Measurements from ENCODE around the gene RPL23.
A peak's percentile ranks its signal among the peaks of the same experiment; 100 is the strongest.

Gene RPL23

DNA sequence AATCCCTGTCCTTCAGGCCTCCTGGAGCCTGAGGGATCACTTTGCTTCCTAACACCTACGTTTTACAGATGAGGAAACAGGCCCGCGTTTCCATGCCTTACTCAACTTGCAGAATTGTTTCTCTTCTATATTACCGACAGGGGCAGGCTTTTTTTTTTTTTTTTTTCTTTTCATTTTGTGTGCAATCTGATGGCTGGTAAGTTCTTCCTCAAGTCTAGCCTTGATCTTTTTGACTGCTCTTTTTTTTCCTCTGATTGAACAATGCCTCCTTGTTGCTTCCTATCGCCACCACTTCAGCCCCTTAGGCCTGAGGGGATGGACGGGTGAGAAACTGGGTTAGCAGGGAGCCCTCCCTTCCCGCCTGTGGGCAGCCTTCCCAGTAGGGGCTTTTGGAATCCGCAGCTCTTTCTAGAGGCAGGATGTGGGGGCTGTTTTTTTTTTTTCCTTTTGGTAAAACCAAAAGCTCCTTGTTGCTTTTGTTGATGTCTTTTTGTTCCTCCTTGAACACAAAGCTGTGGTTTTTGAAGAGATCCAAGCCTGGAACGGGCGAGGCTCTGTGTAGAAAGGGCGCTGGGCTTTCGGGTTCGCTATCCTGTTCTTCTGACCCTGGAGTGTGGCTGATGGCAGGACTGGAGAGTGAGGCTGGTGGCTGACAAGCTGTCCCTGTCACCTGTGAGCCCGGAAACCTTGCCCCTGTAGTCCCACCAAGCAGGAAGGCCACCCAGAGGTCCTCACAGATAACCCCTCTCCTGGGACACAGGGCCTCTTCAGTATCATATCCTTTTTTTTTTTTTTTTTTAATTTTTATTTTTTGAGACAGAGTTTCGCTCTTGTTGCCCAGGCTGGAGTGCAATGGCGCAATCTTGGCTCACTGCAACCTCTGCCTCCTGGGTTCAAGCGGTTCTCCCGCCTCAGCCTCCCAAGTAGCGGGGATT lies 30.3 kb upstream of the RPL23 start:
- DNase-seq = no peak

DNA sequence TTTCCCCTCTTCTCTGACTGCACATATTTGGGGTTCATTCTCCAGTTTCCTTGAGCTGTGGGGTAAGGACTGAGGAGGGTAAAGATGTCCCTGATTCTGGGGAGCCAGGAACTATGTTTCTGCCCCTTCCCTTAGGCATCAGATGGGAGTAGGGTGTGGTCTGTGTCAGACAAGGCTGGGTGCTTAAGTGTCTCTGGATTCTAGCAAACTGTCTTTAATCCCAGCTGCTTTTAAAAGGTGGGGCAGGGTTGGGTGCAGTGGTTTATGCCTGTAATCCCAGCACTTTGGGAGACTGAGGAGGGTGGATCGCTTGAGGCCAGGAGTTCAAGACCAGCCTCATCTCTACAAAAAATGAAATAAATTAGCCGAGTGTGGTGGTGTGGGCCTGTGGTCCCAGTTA lies 29.3 kb upstream of the RPL23 start:
- no peak for DNase-seq

DNA sequence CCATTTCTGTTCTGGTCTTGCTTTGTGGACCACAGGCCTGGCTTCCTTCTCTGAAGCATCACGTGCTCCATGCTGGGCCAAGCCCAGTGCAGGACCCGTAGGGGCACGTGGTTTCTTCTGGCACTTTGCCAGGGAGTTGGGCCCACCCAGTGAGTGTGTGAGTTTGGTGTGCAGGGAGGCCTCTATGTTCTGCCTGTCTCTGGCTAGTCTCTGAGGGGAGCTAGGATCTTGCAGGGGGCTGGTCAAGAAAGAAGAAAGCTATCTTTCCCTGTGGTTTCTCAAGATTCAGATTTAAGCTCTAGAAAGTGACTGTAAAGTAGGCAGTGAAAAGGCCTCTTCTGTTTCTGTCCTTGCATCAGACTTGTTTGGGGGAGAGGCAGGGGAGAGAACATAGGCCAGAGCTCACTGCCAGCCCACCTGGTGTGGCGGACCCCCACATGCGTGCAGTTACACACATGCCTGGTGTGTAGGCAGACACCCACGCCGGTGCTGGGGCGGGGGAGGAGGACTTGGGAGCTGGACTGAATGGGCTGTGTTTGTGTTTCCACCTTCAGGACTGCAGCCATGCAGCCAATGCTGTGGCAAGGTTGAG lies 28.2 kb upstream of the RPL23 start:
- DNase-seq = peak; percentile 83

DNA sequence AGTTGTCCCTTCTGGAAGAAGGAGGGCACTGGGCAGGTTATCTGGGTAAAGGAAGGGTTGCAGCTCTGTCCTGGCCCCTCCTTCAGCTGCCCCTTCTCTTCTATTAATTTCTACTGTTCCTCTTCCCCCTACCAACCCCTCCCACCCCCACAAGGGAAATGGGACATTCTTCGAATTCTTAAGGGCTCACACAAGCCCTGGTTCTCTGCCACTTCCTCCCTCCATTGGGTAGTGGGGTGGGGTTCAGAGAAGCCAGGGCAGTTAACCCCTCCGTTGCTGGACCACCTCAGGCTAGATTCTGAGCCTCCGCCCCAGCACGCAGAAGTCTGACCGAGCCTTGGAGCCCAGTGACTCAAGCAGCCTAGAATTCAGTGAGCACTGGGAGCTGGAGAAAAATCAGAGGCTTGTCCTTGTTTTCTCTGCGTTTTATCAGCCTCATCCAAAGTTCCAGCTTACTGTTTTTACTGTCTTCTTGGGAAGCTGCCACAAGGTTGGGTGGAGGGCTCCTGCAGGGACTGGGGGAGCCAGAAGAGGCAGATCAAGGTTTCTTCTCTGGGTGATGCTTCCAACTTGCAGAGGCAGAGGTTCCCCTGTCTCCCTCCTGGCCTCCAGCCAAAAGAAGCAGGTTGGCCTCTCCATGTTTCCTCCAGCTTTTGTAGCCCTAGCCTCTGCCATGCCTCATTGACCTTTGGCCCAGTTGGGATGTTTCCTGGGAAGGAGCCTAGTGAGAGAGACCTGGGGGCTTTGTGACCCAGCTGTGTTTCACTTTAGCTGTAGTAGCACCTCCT lies 26.6 kb upstream of the RPL23 start:
- DNase-seq = peak; percentile 83

DNA sequence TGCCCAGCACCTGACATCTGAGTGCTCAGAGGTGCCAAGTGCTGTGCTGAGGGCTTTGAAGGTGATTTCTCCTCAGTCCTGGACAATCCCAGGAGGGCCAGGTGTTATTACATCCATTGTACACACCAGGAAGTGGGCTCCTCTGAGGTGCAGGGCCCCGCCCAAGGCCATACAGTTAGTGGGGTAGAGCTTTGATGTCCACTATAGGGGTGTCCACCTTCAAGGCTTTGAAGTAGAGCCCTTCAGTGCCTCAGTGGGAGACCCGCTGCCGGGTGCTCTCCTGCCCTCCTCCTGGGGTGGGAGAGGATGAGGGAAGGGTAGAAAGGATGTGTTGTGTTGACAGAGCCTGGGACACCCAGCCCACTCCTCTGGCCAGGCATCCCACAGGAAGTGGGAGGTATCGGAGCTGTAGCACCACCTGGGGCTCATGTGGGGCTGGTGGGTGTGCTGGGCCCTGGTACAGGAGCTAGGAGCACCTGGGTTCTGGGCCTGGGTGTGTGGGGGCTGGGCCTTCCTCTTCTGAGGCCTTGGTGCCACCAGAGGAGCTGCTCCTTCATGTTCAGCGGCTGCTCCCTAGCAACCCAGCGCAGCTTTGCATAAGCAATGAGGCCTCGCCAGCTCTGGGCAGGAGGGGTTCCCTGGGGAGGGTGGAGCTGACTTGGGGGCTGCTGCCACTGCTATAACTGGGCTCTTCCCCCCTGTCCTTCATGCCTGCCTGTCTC lies 23.8 kb upstream of the RPL23 start:
- no peak for DNase-seq

DNA sequence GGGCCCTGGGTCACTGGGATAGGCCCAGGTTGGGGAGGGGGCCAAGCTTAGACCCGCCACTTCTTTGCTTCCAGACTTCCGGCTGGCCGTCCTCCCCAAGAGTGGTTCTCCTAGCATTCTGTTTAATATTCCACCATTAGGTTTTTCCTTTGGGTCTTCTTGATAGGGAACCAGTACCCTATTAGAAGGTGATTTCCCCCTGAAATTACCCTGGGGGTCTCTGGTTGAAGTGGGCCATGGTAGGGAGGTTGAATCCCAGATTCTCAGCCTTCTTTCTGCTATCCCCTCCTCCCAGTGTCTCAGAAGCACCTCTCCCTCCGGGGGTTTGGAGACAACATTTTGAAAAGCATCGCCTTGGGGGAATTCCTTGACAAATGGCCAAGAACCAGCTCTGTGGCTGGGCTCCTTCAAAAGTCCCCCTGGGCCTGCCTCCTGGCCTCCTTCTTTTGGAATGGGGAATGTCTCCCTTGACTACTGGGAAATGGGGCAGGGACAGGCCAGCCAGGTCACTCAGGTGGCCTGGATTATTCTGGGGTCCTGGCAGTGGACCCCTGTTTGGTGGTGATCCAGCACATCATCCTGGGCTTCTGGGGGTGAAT lies 22.1 kb upstream of the RPL23 start:
- no peak for DNase-seq

DNA sequence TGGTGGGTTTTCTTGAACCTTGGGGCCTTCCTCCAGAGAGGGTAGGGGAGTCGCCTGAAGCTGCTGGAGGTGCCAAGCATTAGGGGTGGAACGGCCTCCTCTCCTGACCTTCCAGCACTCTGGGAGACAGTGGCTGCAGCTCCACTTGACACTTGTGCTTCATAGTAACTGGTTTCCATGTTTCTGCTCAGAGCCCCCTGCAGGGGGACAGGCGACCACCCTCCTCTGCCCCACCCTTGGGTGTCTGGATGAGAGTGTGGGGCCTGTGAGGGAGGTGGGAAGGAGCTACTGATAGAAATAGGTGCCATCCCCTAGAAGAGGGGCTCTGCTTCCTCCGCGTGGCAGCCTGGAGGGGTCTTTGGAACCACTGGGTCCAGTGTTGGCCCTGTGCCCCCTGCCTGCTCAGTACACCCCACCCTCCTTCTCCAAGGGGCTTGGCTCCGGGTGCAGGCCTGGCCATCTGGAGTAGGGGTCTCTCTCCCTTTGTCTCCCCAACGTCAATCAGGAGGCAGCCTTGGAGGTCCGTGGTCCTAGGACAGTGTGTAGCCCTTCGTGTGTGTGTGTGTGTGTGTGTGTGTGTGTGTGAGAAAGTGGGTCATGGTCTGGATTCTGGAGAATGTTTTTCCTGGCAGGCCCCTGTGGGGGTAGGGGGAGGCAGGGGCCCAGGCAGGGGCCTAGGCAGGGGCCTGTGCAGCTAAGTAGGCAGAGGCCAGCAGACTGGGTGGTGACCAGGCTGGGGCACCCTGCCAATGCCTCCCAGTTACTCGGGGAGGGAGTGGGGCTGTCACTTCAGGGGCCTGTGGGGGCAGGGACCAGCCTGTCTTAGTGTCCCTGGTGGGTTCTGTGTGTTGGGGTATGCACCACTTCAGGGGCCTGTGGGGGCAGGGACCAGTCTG lies 21.2 kb upstream of the RPL23 start:
- DNase-seq = no peak

DNA sequence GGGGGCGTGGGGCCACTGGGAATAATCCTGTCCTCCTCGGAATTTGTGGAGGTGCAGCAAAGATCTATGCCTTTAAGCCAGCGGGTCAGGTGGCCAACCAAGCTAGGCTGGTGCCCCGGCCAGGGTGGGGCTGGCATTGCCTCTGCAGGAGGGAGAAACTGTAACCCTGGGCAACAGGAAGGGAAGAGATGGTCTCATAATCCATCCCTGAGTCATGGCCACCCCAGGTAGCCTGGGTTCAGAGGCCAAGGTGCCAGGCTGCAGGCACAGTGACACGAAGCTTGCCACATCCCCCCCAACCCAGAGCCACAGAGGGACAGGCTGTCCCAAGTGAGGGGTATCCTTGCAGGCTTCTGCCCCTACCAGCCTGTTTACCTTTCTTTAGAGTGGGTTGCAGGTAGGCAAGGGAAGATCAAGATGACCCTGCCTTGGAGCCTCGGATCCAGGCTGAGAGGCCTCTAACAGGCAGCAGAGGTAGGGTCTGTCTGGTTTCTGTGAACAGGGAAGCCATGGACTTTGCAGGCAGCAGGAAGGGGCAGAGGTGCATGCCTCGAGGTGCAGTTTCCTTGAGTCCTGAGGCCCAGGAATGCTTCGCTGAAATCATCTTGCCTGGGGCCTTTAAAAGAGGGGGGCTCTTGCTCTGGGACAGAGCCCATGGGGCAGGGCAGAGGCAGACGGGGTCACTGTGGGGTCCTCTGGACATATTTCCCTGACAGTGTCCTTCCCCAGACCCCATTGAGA lies 20.3 kb upstream of the RPL23 start:
- DNase-seq = no peak

DNA sequence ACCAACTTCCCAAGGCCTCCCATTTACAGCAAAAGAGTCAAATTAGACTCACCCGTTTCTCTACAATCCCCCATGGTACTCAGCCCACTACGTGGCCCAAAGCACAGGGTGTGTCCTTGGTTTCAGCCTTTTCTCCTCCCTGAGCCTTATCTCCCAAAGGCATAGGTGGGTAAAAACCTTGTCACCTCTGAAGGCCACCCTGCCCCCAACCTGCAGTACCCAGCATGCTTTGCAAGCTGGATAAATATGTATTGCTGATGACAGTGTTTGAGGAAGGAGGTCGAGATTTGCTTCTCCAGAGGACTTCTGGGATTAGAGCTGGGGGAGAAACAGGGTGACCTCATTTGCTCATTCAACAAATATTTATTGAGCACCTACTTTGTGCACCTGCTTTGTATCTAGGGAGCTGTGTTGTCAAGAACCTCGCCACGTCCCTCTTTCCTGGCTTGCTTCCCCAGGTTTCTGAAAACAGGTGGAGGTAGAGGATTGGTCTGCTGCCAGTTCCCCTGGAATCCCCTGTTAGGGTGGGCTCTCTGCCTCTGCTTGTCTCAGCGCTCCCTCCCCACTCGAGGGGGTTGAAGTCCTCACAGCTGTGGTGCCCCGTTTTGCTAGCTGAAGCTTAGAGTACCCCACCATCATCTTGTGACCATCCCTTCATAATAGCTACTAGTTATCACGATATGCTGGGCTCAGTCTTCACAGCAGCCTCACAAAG lies 19.3 kb upstream of the RPL23 start:
- DNase-seq = no peak

DNA sequence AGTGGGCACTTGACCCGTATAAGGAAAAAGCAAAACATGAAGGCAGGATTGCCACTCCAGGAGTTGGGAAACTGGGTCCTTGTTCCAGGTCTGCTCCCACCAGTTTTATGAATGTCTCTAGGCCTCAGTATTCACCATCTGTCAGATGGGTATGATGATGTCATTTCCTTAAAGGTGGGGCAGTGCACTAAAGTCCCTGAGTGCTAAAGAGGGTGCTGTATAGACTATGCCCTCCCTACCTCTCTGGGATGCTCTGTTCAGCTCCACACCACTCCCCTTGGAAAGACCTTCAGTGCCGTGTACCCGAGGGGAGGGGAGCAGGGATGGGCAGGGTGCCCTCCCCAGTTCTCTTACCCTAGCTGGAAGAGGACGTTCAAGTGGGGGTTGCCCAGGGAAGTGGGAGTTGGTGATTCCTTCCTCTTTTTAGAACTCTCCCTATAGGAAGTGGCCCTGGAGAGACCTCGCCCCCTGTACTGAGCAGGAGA lies 18.5 kb upstream of the RPL23 start:
- DNase-seq = no peak

DNA sequence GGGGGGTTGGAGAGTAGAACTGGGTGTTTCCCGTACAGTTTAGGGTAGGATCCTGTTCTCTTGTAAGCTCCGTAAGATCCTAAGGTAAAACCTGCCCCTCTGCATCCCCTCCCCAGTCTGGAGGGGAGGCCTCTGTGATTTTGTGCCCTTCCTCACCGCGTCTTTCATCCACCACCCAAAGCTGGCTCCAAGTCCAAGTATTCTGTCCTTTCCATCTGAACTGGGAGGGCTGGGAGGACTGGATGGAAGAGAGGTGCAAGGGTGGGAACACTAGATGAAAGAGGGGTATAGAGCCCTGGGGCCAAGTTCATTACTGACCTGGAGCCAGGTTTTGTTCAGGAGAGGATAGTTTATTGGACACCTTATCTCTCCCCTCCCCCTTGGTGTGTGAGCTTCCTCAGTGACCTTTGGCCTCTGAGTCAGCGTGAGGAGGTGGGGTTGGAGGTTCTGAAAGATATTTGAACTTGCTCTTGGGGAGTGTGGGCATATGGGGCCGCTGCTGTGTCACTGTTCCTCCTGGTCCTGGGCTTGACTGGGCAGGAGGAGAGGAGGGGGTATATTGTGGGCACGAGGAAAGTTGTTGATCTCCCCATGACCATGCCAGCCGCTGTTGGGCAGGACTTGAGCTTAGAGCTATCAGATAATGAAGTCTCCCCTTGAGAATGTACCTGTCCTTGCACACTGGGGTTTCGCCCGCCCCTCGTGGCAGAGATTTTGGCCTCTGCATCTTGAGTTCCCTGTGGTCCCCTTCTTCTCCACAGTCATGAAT lies 17.9 kb upstream of the RPL23 start:
- DNase-seq = no peak

DNA sequence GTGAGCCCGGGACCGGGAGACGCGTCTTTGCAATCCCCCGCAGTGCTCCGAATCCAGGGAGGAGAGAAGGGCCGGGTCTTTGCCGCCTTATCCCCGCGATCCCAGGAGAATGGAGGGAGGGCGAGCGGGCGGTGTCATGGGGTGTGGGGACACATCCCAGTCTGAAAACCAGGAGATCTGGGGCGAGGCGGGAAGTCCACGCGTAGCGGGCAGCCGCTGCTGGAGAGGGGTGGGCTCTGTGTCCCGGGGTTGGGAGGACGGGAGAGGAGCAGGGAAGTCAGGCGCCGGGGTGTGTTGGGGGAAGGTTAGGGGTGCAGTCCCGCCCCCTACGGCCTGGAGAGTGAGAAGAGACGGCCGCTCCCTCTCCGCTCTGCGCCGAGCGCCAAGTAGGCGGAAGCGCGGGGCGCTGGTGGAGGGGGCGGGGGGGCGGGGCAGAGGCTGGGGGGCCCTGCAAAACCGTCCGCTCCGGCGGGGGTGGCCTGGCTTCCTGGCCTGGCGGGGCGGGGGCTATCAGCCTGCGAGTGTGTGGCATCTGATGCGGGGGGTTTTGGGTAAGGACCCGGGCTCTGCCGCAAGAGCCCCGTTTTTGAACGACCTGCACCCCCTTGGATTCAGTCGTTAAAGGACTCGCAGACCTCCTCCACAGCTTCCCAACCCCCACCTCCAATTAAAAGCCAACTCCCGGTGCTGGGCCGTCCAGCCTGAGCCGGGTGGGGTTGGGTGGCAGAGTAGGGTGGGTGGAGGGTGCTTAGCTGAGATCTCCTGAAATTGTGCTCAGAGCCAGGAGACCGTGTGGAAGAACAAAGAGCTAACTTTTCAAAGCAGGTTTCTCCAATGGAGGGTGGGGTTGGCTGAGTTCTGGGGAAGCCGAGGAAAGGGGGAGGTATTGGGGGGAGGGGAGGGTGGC lies 17.0 kb upstream of the RPL23 start:
- peak; percentile 87 for DNase-seq

DNA sequence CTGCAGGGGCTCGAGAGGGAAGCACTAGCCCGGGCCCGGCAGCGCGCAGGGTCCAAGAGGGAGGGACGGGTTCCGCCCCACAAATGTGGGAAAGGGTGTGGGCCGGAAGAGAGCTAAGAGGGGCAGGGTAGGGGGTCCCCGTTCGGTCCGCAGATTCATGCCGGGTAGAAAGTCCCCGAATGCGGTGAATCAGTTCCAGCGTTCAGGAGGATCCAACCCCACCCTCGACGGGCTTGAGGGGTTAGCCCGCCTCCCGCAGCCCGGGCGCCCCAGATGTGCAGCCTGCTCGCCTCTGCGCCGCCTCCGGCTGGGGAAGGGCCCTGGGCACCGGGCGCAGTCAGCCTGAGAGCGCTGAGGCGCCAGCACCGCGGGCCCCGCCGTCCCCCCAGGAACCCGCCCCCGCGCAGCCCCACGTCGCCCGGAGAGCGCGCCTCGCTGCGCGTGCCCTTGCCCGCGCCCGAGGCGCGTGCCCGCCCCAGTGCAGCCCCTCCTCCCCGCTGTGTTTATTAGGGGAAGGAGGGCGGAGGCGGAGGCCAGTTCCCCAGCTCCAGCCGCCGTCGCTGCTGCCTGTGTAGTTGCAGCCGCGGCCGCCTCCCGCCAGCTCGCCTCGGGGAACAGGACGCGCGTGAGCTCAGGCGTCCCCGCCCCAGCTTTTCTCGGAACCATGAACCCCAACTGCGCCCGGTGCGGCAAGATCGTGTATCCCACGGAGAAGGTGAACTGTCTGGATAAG lies 16.2 kb upstream of the RPL23 start, which contains the start of gene LASP1:
TSS of gene LASP1 (plus strand) at position 533 of the 733 bp plus-strand sequence. CDS start at position 665, 132 bp downstream.
- DNase-seq = peak; percentile 94

DNA sequence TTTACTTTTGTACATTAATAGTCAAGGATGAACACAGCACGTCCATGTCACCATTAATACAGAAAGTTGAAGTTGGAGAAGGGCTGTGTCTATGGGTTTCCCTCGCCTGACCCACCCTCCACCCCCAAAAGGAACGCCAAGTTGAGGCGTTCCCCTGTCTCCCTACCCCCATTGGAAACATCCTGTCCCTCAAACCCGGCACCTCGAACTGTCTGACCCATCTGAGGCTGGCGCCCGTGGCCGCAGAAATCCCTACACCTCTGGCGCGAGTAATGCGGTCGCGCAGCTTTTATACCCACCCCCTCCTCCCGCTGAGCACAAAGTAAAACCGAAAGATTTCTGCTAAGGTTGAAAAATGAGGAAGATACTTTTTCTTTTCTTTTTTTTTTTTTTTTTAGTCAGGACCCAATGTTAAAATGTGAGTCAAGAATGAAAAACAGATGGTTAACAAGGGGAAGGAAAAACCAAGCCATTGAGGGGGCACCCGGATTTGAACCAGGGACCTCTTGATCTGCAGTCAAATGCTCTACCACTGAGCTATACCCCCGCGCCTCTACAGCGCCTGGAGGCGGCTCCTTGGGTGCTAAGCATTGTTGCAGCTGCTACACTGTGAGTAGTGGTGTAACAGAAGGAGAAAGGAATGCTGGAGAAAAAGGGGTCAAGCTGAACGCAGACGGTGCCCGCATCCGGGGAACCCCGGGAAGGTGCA lies 15.4 kb upstream of the RPL23 start:
- peak; percentile 95 for DNase-seq

DNA sequence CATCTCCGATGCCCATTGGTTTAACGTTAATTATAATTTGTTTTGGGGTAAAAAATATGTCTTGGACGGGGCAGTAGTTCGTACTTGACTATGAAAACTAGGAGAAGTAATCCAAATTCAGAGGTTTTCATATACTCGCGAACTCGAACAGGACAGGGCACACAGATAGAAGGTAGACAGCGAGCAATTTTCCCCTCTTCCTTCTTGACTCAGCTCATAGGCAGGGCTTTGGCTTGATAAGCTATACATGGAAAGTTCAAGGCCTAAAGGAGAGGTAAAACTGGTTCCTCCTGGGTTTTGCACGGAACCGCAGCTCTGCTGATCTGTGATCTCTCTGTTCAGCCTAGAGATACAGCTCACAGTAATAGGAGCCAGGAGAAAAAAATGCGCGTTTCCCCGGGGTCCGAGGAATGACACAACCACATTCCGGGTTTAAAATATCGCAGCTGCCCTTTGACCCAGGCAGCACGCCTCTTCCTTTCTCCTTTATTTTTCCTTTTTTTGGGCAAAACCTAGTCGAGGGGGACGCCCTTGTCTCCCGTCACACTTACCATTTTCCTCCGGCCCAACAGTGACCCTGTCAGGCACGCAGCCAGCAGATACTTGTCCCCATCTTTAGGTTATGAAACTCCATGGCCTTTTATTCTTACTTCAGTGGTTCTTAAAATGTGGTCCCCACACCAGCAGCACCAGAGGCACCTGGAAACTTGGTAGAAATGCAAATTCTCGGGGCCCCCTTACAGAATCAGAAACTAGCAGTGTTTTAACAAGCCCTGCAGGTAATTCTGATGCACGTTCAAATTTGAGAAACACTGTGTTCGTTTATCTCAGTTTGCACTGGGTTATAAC lies 14.7 kb upstream of the RPL23 start:
- peak; percentile 62 for DNase-seq
